ENCODE results near the gene LCN15. TPM values are rescaled to one million over a fixed set of nuclear protein-coding genes. Genes with fewer than 3 reads are reported as not detected.

Gene LCN15
- total and polyA plus RNA-seq, 2 experiments from 2014 or later: 0.76 to 0.90 TPM

- Histone ChIP-seq H3K79me2 (replicated peaks; ENCODE audit: insufficient read depth) (peaks cover 10% of the 10 kb centered on the region; the same call in 1 of the 2 replicates), H3K4me3 (no peak overlapping the region), H4K20me1 (replicated peaks; ENCODE audit: insufficient read depth) (peaks cover 11% of the 10 kb centered on the region), H3K9me2 (ENCODE audit: insufficient read depth) (no peaks in the 10 kb centered on the region), H3K4me1 (ENCODE audit: insufficient read depth) (peaks cover 4% of the 10 kb centered on the region; the same call in 1 of the 2 replicates), H3K27ac (ENCODE audit: low read depth) (no peak overlapping the region), H3K4me2 (no peak overlapping the region; the same call in 1 of the 2 replicates), H3K27me3 (ENCODE audit: insufficient read depth) (peaks cover 13% of the 10 kb centered on the region), H3K36me3 (ENCODE audit: insufficient read depth) (no peaks in the 10 kb centered on the region), H2AFZ (no peak overlapping the region), H3F3A (replicated peaks; ENCODE audit: low read depth) (0 out of 2 replicates have a peak, but pooled peaks cover 7% of the 10 kb centered on the region)
- H3K9me3 Mint-ChIP-seq: no peaks in the 10 kb centered on the region
- no peak for ATAC-seq
- no peak for DNase-seq (ENCODE audit: low spot score)
- no peak for TF ChIP-seq ZNF331 (CRISPR knock-in tag; IDR thresholded peaks at IDR 0.05; ENCODE audit: low read depth)
- no peak for TF ChIP-seq CTCF (conservative IDR thresholded peaks at IDR 0.05; ENCODE audit: low read depth in 2 of 2)
- TF ChIP-seq STAT1 (IDR thresholded peaks at IDR 0.05; ENCODE audit: unreplicated experiment): no peak
- TF ChIP-seq ZNF462 (CRISPR knock-in tag; IDR thresholded peaks at IDR 0.05): no peak
- no peak for TF ChIP-seq POLR2AphosphoS5 (IDR thresholded peaks at IDR 0.05; ENCODE audit: low read depth)
- TF ChIP-seq REST (IDR thresholded peaks at IDR 0.05; ENCODE audit: unreplicated experiment): no peak
- TF ChIP-seq EZH2 (IDR thresholded peaks at IDR 0.05; ENCODE audit: low read depth, unreplicated experiment): no peak
- no peak for TF ChIP-seq JUNB (IDR thresholded peaks at IDR 0.05; ENCODE audit: unreplicated experiment)
- no peak for TF ChIP-seq ZNF114 (CRISPR knock-in tag; IDR thresholded peaks at IDR 0.05)
- TF ChIP-seq ETS1 (IDR thresholded peaks at IDR 0.05): no peak
- peaks cover 24% of the 10 kb centered on the region for H3K27me3 Mint-ChIP-seq (ENCODE audit: insufficient read depth, low read depth, poor library complexity)
- no peak overlapping the region for H3K27ac Mint-ChIP-seq
- peaks cover 3% of the 10 kb centered on the region; the same call in 1 of the 3 replicates for H3K36me3 Mint-ChIP-seq (ENCODE audit: low read depth)
- H3K4me3 Mint-ChIP-seq: no peak overlapping the region
- peaks cover 5% of the 10 kb centered on the region for H3K4me1 Mint-ChIP-seq
These were observed 50.0 kb downstream of the LCN15 start for GRCh38 chr9:136714096-136714892.
